ENCODE measurements around the gene PPP2R2D.

PPP2R2D gene

DNA sequence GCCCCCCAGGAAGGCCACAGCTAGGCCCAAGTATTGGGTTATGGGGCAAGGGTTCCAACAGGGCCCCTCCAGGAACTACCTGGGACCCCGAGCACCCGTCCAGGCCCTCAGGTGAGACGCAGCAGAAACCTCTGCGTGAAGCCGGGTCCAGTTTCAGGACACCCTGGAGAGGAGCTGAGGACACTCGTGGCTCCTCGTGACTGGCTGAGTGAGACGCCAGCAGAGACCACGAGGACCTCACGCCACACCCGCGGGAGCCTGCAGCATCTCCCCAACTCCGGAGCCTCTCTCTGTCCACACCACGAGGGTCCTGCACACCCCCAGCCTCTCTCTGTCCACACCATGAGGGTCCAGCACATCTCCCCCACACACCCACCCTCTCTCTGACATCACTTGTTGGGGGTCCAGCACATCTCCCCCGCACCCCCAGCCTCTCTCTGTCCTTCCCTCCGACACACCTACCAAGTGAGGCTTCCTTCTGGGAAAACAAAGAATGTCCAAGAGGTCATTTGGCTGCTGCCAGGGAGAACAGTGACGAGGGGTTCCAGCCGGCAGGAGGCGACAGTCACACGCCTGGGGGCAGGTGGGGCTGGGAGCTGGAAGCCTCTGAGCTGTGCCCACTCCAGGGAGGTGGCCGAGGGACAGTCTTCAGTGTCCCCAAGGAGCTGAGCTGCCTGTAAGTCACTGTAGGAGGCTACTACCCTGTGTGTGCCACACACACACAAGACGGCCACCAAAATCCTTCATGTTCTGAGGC, 46.1 kb upstream of the PPP2R2D start:
- no peaks in the 10 kb centered on the region for H3K27me3 ChIP-seq (replicated peaks)
- in situ Hi-C loops (cut with HindIII; ENCODE audit: low pct_ligation_motif_present, low sequenced_read_pairs), result no loop called here
- H3K36me3 ChIP-seq (replicated peaks), result no peaks in the 10 kb centered on the region
- TF ChIP-seq CTCF (IDR thresholded peaks at IDR 0.05; ENCODE audit: low read depth, low read length, missing control alignments), result no peak
- no peak overlapping the region for H3K4me3 ChIP-seq (ENCODE audit: low read depth, low read length)
- DNase-seq, result no peak
- no peak overlapping the region for H3K27ac ChIP-seq

- no peak for TF ChIP-seq CTCF (IDR thresholded peaks at IDR 0.05; ENCODE audit: low read depth, low read length, missing control alignments)
- H3K27me3 ChIP-seq (replicated peaks), result no peaks in the 10 kb centered on the region
- in situ Hi-C loops (cut with HindIII; ENCODE audit: low pct_ligation_motif_present, low sequenced_read_pairs), result no loop called here
Observed at GRCh38 chr10:131855461-131856401, 45.1 kb upstream of the PPP2R2D start.

DNA sequence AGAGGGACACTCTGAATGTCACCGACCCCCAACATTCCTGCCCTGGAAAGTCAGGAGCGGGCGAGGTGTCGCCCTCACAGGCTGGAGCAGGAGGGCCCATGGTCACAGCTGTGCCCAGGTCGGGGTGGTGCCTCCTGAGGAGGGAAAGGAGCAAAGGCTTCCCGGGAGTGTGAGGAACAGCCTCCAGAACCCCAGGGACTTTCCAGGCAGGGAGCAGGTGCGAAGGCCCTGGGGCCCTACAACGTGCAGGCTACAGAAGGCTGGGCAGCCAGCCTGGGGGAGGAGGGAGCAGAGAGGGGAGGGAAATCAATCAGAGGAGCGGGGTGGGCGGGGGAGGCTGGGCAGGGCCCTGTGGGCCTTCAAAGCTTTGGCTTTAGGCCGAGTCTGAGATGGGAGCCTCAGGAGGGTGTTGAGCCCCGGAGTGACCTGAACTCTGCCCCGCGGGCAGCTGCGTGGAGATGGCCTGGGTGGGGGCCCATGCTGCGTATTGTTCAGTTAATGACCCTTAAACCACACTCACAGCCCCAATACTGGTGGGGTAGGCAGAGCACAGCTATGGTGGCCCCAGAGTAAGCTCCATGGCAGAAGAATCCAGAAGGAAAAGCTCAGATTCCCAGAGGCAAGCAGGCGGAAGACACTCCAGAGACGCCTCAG, 44.2 kb upstream of the PPP2R2D start:
- no peak for TF ChIP-seq CTCF (IDR thresholded peaks at IDR 0.05; ENCODE audit: low read depth, low read length, missing control alignments)
- in situ Hi-C loops (cut with HindIII; ENCODE audit: low pct_ligation_motif_present, low sequenced_read_pairs), result no loop called here

More at GRCh38 chr10:131855461-131856401, 45.1 kb upstream of the PPP2R2D start:
- no peaks in the 10 kb centered on the region for H3K36me3 ChIP-seq (replicated peaks)
- no peak for DNase-seq
- H3K27ac ChIP-seq, result no peak overlapping the region
- no peak overlapping the region for H3K4me3 ChIP-seq (ENCODE audit: low read depth, low read length)

DNA sequence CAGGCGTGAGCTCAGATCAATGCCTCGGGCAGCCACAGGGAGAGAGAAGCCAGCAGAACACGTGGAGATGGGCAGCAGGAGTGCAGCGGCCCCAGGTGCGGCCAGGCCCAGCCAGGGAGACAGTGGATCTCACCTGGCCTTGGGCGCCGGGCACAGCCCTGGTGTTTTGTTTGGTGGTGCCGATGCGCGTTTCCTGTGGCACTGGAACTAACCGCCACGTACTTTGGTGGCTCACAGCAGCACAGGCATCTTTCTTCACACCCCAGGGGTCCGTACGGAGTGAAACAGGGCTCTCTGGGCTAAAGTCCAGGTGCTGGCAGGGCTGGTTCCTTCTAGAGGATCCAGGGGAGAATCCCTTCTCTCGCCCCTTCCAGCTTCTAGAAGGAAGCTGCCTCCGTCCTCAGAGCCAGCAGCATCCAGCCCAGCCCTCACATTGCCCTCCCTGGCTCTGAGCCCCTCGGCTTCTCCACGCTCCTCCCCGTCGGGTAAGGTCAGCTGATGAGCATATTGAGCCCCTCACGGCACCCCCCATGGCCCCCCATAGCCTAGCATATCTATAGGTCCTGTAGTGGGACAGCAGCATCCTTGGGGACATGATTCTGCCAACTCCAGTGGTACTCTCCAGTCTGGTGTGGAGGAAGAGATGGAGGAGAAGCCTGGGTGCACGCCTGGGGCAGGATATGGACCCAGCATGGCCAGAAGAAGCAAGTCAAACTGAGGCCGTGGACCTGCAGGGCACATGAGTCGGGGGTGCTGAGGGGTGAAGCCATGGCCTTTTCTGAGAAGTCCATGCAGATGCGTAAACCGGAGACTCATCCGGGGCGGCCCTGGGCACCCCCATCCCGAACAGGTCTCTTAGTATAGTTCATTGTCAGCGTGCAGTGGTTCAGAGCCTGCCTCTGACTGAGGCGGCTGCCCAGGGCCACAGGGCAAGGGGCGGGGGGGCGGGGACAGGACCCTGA, 43.4 kb upstream of the PPP2R2D start:
- no peak for TF ChIP-seq CTCF (IDR thresholded peaks at IDR 0.05; ENCODE audit: low read depth, low read length, missing control alignments)
- H3K4me3 ChIP-seq (ENCODE audit: low read depth, low read length), result no peak overlapping the region
- no peak for DNase-seq
- in situ Hi-C loops (cut with HindIII; ENCODE audit: low pct_ligation_motif_present, low sequenced_read_pairs), result no loop called here
- H3K27ac ChIP-seq, result no peak overlapping the region
- H3K36me3 ChIP-seq (replicated peaks), result no peaks in the 10 kb centered on the region
- no peaks in the 10 kb centered on the region for H3K27me3 ChIP-seq (replicated peaks)

More for the DNA sequence above, 44.2 kb upstream of the PPP2R2D start:
- Histone ChIP-seq H3K36me3 (replicated peaks) (no peaks in the 10 kb centered on the region), H3K27me3 (replicated peaks) (no peaks in the 10 kb centered on the region), H3K4me3 (ENCODE audit: low read depth, low read length) (no peak overlapping the region), H3K27ac (no peak overlapping the region)
- no peak for DNase-seq

- in situ Hi-C loops (cut with HindIII; ENCODE audit: low pct_ligation_motif_present, low sequenced_read_pairs), result no loop called here
Observed at GRCh38 chr10:131858118-131858515, 42.7 kb upstream of the PPP2R2D start.

More at GRCh38 chr10:131858118-131858515, 42.7 kb upstream of the PPP2R2D start:
- Histone ChIP-seq H3K4me3 (ENCODE audit: low read depth, low read length) (no peak overlapping the region), H3K27me3 (replicated peaks) (no peaks in the 10 kb centered on the region), H3K27ac (no peak overlapping the region), H3K36me3 (replicated peaks) (no peaks in the 10 kb centered on the region)
- DNase-seq, result no peak
- no peak for TF ChIP-seq CTCF (IDR thresholded peaks at IDR 0.05; ENCODE audit: low read depth, low read length, missing control alignments)

All from brain microvascular endothelial cell (primary cell).